HG03159 (cell line): ENCODE results near the gene ADAM15.

Source experiments
- ATAC-seq: cut with Tn5 transposase; IDR thresholded peaks from one replicate; pipeline ENCODE4 v1.9.1; 2021; ENCODE audit warnings: mild to moderate bottlenecking, moderate library complexity; ENCODE audit not compliant: unreplicated experiment

The ADAM15 gene

GRCh38 chr1:155110381-155110780 is 59.3 kb downstream of the ADAM15 start:
- ATAC-seq, result no peak

GRCh38 chr1:155110826-155111225 is 59.7 kb downstream of the ADAM15 start:
- no peak for ATAC-seq
